ENCODE results near the gene CKLF. TPM values are rescaled to one million over a fixed set of nuclear protein-coding genes. Genes with fewer than 3 reads are reported as not detected.
A peak's percentile ranks its signal among the peaks of the same experiment; 100 is the strongest.

Gene CKLF
- polyA plus RNA-seq, 1 of the 3 experiments (the other 2 are of a cell fraction) = 211 TPM

GRCh38 chr16:66587881-66588600 lies 35.7 kb downstream of the CKLF start:
- H3K9ac ChIP-seq = no peak overlapping the region
- H3K9me3 ChIP-seq = no peaks in the 10 kb centered on the region
- POLR2A ChIA-PET = no interaction called here
- H2AFZ ChIP-seq (ENCODE audit: low read depth) = no peak overlapping the region
- no peak overlapping the region for H3K27ac ChIP-seq (ENCODE audit: low read depth in 2 of 2, low read length in 1 of 2)
- DNase-seq = no peak
- H3K27me3 ChIP-seq (ENCODE audit: insufficient read depth) = no peaks in the 10 kb centered on the region
- no peak overlapping the region for H3K4me3 ChIP-seq (ENCODE audit: low read depth in 2 of 2, low read length in 1 of 2)
- H4K20me1 ChIP-seq (ENCODE audit: insufficient read depth) = no peaks in the 10 kb centered on the region
- H3K4me2 ChIP-seq = no peak overlapping the region
- 85% methylated on average over 7 of the region's 7 CpGs for WGBS (ENCODE audit: low lambda C conversion rate)
- TF ChIP-seq USF1 (IDR thresholded peaks at IDR 0.05; ENCODE audit: borderline replicate concordance, low read depth) (no peak), GATA2 (CRISPR knock-in tag; IDR thresholded peaks at IDR 0.05) (no peak), FOXJ3 (CRISPR knock-in tag; IDR thresholded peaks at IDR 0.05) (no peak), RFX5 (IDR thresholded peaks at IDR 0.05; ENCODE audit: low read length) (no peak)
- TF ChIP-seq, protein P1, sequence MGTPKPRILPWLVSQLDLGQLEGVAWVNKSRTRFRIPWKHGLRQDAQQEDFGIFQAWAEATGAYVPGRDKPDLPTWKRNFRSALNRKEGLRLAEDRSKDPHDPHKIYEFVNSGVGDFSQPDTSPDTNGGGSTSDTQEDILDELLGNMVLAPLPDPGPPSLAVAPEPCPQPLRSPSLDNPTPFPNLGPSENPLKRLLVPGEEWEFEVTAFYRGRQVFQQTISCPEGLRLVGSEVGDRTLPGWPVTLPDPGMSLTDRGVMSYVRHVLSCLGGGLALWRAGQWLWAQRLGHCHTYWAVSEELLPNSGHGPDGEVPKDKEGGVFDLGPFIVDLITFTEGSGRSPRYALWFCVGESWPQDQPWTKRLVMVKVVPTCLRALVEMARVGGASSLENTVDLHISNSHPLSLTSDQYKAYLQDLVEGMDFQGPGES (IDR thresholded peaks at IDR 0.05; ENCODE audit: low read depth, low read length) = no peak
- H3K9me2 ChIP-seq = no peaks in the 10 kb centered on the region
- H3F3A ChIP-seq (replicated peaks; ENCODE audit: insufficient read depth) = no peaks in the 10 kb centered on the region
- CTCF ChIA-PET = no interaction called here
- no peaks in the 10 kb centered on the region for H3K79me2 ChIP-seq (ENCODE audit: insufficient read depth)
- H3K36me3 ChIP-seq (replicated peaks in 1 of 2; ENCODE audit: control insufficient read depth in 1 of 2, insufficient read depth in 2 of 2, low read length in 1 of 2) = no peaks in the 10 kb centered on the region
- H3K4me1 ChIP-seq (ENCODE audit: control insufficient read depth in 1 of 2, insufficient read depth in 2 of 2, low read depth in 1 of 2, low read length in 1 of 2) = no peaks in the 10 kb centered on the region

GRCh38 chr16:66588981-66589713 lies 36.8 kb downstream of the CKLF start:
- H2AFZ ChIP-seq (ENCODE audit: low read depth) = no peak overlapping the region
- H3K9me3 ChIP-seq = no peaks in the 10 kb centered on the region
- ChIA-PET POLR2A (no interaction called here), CTCF (interaction anchor here (0.8 to 2.7 kb wide), 7 partner anchors 9 to 183 kb away, joined by 3 to 15 read pairs (median 4); no protein-coding TSS in a partner anchor)
- H3K27ac ChIP-seq (ENCODE audit: low read depth in 2 of 2, low read length in 1 of 2) = no peak overlapping the region
- no peaks in the 10 kb centered on the region for H3K9me2 ChIP-seq
- H3K27me3 ChIP-seq (ENCODE audit: insufficient read depth) = no peaks in the 10 kb centered on the region
- H3F3A ChIP-seq (replicated peaks; ENCODE audit: insufficient read depth) = no peaks in the 10 kb centered on the region
- 95% methylated on average over 3 of the region's 8 CpGs for WGBS (ENCODE audit: low lambda C conversion rate)
- TF ChIP-seq USF1 (IDR thresholded peaks at IDR 0.05; ENCODE audit: borderline replicate concordance, low read depth) (no peak), CTCF (IDR thresholded peaks at IDR 0.05) (peak; percentile 58), RAD21 (IDR thresholded peaks at IDR 0.05; ENCODE audit: low read length) (peak; percentile 57), SMC3 (IDR thresholded peaks at IDR 0.05; ENCODE audit: low read depth, low read length) (peak; percentile 42)
- H3K4me1 ChIP-seq (ENCODE audit: control insufficient read depth in 1 of 2, insufficient read depth in 2 of 2, low read depth in 1 of 2, low read length in 1 of 2) = no peaks in the 10 kb centered on the region
- DNase-seq = no peak
- no peak overlapping the region for H3K4me3 ChIP-seq (ENCODE audit: low read depth in 2 of 2, low read length in 1 of 2)
- no peak overlapping the region for H3K4me2 ChIP-seq
- no peaks in the 10 kb centered on the region for H4K20me1 ChIP-seq (ENCODE audit: insufficient read depth)
- H3K9ac ChIP-seq = no peak overlapping the region
- no peaks in the 10 kb centered on the region for H3K36me3 ChIP-seq (replicated peaks in 1 of 2; ENCODE audit: control insufficient read depth in 1 of 2, insufficient read depth in 2 of 2, low read length in 1 of 2)
- no peaks in the 10 kb centered on the region for H3K79me2 ChIP-seq (ENCODE audit: insufficient read depth)

All from SK-N-SH (cell line).